ENCODE measurements around the gene ATXN3. TPM values are rescaled to one million over a fixed set of nuclear protein-coding genes. Genes with fewer than 3 reads are reported as not detected.

Gene ATXN3
- polyA plus RNA-seq (ENCODE audit: insufficient read length) = 17.4 TPM

- peak; percentile 96 for DNase-seq
Measured at GRCh38 chr14:92106143-92106926, at the start of gene ATXN3. TSS of gene ATXN3 (minus strand) at chr14:92106582. CDS start at chr14:92106552, 30 bp downstream.

DNA sequence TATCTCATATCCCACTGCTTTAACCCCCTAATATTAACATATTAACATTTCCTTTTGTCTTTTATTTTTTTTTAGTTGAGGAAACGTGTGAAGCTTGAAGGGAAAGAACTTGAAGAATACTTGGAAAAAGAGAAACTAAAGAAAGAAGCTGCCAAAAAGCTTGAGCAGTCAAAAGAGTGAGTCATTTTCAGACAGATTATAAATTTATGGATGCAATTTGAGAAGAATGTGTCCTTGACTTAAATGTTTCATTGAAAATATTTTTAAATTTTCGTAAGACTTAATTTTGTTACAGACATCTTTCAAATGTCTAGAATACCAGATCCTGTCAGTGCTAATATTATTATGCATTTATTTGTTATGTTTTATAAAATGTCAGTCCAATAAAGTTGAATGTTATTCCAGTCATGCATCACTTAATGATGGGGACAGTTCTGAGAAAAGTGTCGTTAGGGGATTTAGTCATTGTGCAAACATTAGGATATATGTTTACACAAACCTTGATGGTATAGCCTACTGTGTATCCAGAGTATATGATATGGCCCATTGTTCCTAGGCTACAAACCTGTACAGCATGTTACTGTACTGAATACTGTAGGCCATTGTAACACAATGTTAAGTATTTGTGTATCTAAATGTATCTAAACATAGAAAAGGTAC, 48.0 kb upstream of the ATXN3 start:
- no peak for DNase-seq

DNA sequence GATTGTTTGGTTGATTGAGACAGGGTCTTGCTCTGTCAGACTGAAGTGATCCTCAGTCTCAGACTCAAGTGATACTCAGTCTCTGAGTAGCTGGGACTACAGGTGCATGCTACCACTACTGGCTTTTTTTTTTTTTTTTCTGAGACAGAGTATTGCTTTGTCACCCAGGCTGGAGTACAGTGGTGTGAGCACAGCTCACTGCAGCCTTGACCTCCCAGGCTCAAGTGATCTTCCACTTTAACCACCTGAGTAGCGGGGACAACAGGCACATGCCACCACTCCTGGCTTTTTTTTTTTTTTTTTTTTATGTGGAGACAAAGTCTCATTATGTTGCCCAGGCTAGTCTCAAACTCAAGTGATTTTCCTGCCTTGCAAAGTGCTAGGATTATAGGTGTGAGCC, 47.2 kb upstream of the ATXN3 start:
- no peak for DNase-seq

GRCh38 chr14:92144708-92145107, 38.3 kb upstream of the ATXN3 start:
- DNase-seq = no peak

DNA sequence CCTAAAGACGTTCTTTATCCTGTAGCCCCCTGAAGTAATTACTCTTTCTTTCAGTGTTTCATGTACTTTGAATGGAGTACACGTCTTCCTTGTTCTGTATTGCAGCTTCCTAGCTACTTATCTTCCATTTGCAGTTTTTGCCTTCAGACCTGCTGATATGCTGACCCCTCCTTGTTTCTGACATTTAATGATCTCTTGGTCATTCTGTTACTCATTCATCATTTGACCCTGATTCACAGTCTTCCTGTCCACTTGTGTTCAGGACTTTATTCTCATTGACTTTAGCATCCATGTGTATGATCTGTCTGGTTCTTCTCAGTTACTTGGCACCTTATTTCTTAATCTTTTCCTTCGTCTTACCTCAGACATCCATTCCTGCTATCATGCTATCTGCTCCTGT, 37.6 kb upstream of the ATXN3 start:
- DNase-seq = no peak

- no peak for DNase-seq
Measured at GRCh38 chr14:92143309-92143708, 36.9 kb upstream of the ATXN3 start.

DNA sequence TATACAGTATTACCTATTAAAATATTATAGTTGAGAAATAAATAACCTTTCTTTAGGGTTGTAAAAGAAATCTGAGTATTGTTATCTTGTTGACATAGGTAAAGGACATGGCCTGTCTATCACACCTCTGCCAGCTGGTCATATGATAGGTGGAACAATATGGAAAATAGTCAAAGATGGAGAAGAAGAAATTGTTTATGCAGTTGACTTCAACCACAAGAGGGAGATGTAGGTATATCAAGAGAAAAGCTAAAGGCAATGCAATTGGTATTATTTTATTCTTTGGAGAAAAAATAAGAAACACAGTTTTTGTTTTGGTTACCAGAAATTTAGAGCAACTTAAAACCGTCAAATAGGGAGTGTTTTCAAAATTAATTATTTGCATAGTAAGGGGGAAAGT, 28.9 kb upstream of the ATXN3 start:
- DNase-seq = peak; percentile 27

- no peak for DNase-seq
Measured at GRCh38 chr14:92134456-92134855, 28.1 kb upstream of the ATXN3 start.

- DNase-seq = no peak
Measured at GRCh38 chr14:92122761-92123160, 16.4 kb upstream of the ATXN3 start.

DNA sequence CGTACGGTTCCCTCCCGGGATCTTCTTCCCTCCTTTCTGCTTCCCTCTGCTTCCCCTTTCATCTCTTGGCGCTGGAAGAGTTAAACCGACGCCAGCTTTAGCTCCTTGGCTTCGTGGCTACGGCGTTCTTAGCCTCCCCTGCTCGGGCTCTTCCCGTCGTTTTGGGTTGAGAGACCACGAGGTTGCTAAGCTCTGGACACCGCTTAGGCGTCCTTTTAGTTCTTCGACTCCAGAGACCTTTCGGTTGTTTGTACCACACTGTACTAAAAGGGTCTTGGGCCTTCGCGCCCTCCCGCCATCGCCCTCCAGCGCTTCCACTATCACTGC, 15.9 kb upstream of the ATXN3 start:
- DNase-seq = no peak

- peak; percentile 86 for DNase-seq
Measured at GRCh38 chr14:92121670-92122350, 15.4 kb upstream of the ATXN3 start, which contains the start of the genes CPSF2 and NDUFB1. TSS of gene CPSF2 (plus strand) at chr14:92121969. CDS start at chr14:92130985, 9,016 bp downstream. TSS of gene NDUFB1 (minus strand) at chr14:92121706. CDS start at chr14:92117637, 4,069 bp downstream.

DNA sequence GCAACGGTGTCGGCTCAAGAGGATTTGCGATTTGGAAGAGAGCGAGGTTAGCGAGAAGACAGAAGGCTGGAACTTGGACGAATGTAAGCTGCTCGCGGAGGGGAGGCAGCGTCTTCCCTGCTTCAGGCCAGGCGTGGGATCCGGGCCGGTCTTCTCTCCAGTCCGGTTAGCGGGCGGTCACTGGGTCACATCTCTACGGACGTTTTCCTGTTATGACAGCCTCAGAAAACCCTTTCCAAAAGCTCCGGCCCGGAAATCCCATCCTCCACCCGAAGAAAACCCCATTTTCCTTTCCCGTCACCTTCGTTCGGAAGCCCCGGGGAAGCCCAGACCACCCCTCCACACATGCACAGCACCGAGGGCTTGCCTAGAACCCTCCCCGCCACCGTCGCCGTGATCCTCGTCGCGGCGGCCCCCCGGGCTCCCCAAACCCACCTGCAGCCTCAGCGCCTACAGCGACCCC, 14.9 kb upstream of the ATXN3 start:
- no peak for DNase-seq

- DNase-seq = no peak
Measured at GRCh38 chr14:92109490-92109889, 3.1 kb upstream of the ATXN3 start.

DNA sequence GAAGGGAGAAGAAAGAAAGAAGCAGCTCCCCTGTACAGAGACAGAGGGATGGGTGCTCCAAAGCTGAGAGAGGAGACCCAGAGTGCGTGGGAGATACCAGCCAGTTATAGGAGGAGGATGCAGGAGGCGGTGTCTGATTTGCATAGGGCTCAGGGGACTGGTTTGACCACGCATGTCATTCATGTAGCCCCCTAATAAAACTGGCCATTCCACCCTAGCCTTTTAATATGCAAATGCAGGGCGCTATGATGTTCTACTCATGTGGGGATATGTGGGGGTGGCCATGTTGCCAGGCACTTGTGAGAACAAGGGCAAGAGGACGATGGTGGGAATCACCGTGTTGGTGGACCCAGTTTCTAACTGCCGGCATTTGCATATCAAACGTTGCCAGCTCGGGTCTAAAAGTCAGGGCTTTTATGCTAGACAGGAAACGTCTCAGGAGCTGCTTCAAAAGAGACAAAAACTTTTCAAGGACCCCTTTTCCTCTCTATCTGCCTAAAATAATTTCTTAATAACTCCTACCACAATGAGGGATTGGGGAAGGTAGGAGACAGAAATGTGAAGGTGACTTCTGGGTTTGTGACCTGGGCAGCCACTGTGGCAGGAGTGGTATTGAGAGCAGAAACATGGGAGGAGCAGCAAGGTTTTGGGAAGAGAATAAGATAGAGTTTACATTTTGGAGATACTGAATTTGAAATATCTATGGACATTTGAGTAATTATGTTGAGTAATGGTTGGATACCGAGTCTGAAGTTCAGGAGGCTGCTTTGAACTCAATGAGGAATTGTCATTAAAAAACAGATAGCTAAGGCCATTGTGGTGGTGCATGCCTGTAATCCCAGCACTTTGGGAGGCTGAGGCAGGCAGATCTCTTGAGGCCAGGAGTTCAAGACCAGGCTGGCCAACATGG, 2.2 kb upstream of the ATXN3 start:
- no peak for DNase-seq

DNA sequence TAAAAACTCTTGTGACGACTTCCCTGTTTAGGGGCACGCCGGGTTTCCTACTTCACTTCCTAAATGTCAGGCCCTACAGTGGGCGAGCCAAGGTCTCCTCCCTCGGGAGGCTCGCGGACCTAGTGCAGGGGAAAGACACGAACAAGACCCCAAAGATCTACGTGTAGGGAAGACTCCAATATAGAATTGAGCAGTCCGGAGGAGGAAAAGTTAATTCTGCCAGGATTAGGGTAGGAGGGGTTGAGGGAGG, 564 bp downstream of the ATXN3 start:
- DNase-seq = no peak

- no peak for DNase-seq
Measured at GRCh38 chr14:92105073-92105892, 1.1 kb downstream of the ATXN3 start.

DNA sequence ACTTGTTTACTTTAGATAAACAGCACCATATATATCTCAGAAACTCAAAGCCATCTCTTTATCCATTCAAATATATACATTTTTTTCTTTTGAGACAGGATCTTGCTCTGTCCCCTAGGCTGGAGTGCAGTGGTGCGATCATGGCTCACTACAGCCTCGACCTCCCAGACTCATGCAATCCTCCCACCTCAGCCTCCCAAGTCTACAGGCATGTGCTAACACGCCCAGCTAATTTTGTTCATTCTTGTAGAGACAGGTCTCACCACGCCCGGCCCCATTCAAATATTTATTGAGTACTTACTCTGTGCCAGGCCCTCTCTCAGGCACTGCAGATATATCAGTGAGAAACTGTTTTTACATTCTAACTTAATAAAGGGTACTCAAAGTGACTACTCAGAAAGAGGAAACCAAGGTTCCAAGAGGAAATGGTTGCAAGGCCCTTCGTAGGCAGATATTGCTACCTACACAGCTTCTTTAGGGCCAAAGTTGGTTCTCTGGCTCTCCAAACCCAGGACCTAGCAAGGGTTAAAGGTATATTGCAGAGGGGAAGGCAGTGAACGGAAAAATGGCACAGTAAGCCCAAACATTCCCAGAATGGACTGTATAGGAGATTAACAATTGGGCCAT, 2.9 kb downstream of the ATXN3 start:
- DNase-seq = no peak

- DNase-seq = no peak
Measured at GRCh38 chr14:92099802-92100201, 6.6 kb downstream of the ATXN3 start.

- DNase-seq = no peak
Measured at GRCh38 chr14:92093320-92093719, 13.1 kb downstream of the ATXN3 start.

DNA sequence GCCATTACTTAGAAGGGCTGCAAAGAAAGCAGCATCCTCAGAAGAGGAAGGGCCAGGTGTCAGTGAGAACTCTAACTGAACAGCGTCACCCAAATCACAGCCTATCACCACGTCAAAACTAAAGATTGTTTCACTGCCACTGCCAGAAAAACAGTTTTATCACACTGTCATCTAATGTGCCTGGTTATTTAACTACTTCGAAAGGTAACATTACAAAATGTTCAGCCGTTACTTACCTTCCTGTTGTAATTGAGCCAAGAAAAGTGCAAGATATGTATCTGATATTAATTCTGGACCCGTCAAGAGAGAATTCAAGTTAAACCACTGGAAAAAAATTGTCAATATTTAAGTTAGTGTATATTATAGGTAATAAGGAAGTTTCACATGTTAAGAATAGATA, 17.9 kb downstream of the ATXN3 start:
- DNase-seq = no peak

- no peak for DNase-seq
Measured at GRCh38 chr14:92074555-92074954, 31.8 kb downstream of the ATXN3 start.

All from hindlimb muscle (tissue), 1 donor.